Heart left ventricle (tissue), 16 donors: ENCODE results near the gene ADGRD2. TPM values are rescaled to one million over a fixed set of nuclear protein-coding genes. Genes with fewer than 3 reads are reported as not detected.
"Not testable (repeated sequence)": the region's sequence is repeated elsewhere in the genome, so short reads cannot be mapped to it uniquely, and the experiment has no call there.

ENCODE experiments used
- ATAC-seq, 4 donors: fragments of 200-7000 bp; cut with Tn5 transposase; one replicate each; pipeline ENCODE4 v1.9.1; 2020 to 2022; ENCODE audit warnings: moderate library complexity in 4 of 4, mild to moderate bottlenecking in 3 of 4, moderate number of reproducible peaks in 1 of 4
- DNase-seq, 5 donors: peaks; one replicate each; pipeline ENCODE4 v3.0.0-alpha.2; 2020
- H3K27ac ChIP-seq, 12 donors: fragments of 200-600 bp; sonication (generic) in 4 of 12; one replicate each; pipeline versions ENCODE4 v1.5.0 to v1.8.0; 2016 to 2022; ENCODE audit warnings: mild to moderate bottlenecking in 2 of 12
- H3K27me3 ChIP-seq, 9 donors: fragments of 200-600 bp; sonication (generic) in 2 of 9; one replicate each; pipeline versions ENCODE4 v1.5.1 to v1.8.0; 2016 to 2022; ENCODE audit warnings: mild to moderate bottlenecking in 3 of 9
- H3K36me3 ChIP-seq, 9 donors: fragments of 200-600 bp; sonication (generic) in 2 of 9; one replicate each; pipeline versions ENCODE4 v1.5.0 to v1.8.0; 2018 to 2022; ENCODE audit warnings: mild to moderate bottlenecking in 2 of 9
- H3K4me1 ChIP-seq, 12 donors: fragments of 200-600 bp; sonication (generic) in 4 of 12; one replicate each; pipeline versions ENCODE4 v1.5.0 to v1.8.0; 2016 to 2022; ENCODE audit warnings: mild to moderate bottlenecking in 3 of 12
- H3K4me3 ChIP-seq, 12 donors: fragments of 200-600 bp; sonication (generic) in 4 of 12; one replicate each; pipeline versions ENCODE4 v1.5.0 to v1.8.0; 2017 to 2022; ENCODE audit warnings: mild to moderate bottlenecking in 9 of 12, moderate library complexity in 4 of 12
- H3K9me3 ChIP-seq, 12 donors: fragments of 200-600 bp; sonication (generic) in 4 of 12; one replicate each; pipeline versions ENCODE4 v1.5.0 to v1.8.0; 2016 to 2022; ENCODE audit warnings: mild to moderate bottlenecking in 1 of 12
- CTCF ChIP-seq, 12 donors: fragments of 200-600 bp; sonication (generic) in 4 of 12; IDR thresholded peaks; one replicate each; pipeline versions ENCODE4 v1.5.0 to v1.8.0; 2018 to 2022; ENCODE audit warnings: antibody characterized with exemption in 12 of 12, mild to moderate bottlenecking in 5 of 12
- POLR2A ChIP-seq, 2 donors: fragments of 450-650 bp; IDR thresholded peaks; one replicate each; pipeline ENCODE4 v1.6.1; 2017; ENCODE audit warnings: antibody characterized with exemption in 2 of 2, mild to moderate bottlenecking in 2 of 2, moderate library complexity in 2 of 2
- WGBS, 4 donors: extraction: QIAGEN DNeasy Blood & Tissue Kit in 2 of 4; methylation state at CpG; one replicate each; pipeline versions ENCODE4 v1.1.5 to v1.1.7; 2013 to 2018; 5-methylcytosine and 5-hydroxymethylcytosine counted together
- intact Hi-C, 10 donors: fragments of 100-400 bp; cut with DNase I; formaldehyde crosslinking; loops; one replicate each; pipeline versions ENCODE4 v1.11.1 to v1.14.2; 2022
- polyA plus RNA-seq, 2 donors: library from polyadenylated mRNA; stranded (reverse); fragments of 200-250 nt; gene quantifications; one replicate each; pipeline ENCODE4 v1.2.3, GENCODE V29; 2013
- total RNA-seq, 9 donors: library from RNA; depleted of rRNA in 2 of 9; stranded (reverse); fragments of >200 nt in 2 of 9; fragmentation: NEBNext Ultra II Directional in 3 of 9; extraction: Animal tissue kit (Norgen Biotek cat#: 25700) in 3 of 9; gene quantifications; one replicate each; pipeline versions ENCODE4 v1.1.0 to v1.2.4, GENCODE V29; 2016 to 2023
- donor health status: ischemic (EF 13 %, LVEDD 7.1; RV severe dilation, severe dysfunction).
- donor health status: healthy with polysubstance abuse.
- donor health status: DM: no; HTN: yes; CAD: no.
- donor health status: DM: no; HTN: no; CAD: no.
- donor health status: ischemic (EF 25% LVEDD 6.9; RV normal size, moderate dysfunction).
- donor health status: ischemic (EF 25% LVEDD 5.7; RV mildly dilated, moderate dysfunction).
- donor health status: healthy.
- donor health status: DM: yes; HTN: yes; CAD: no.
- donor health status: ischemic (EF 35%, LVEDD 5.7; RV mildly dilated, moderate dysfunction).
- donor health status: nonischemic (EF 11% LVEDD 7.7; RV severe dilation, severe dysfunction).
- donor health status: DM: yes; HTN: yes; CAD: no.
- donor health status: PGD.
- donor health status: ischemic (EF 29% LVEDD 5.4; RV normal size, mild dysfunction).
- donor health status: nonischemic (EF 23%, LVEDD 6.1; RV moderate dilation, normal function).

The ADGRD2 gene
- total and polyA plus RNA-seq, 11 donors, result not detected

- H3K27ac ChIP-seq, result no peak overlapping the region
- no peak overlapping the region for H3K4me3 ChIP-seq
- H3K9me3 ChIP-seq, result no peaks in the 10 kb centered on the region
- TF ChIP-seq CTCF (IDR thresholded peaks at IDR 0.05), result no peak
- TF ChIP-seq POLR2A (IDR thresholded peaks at IDR 0.05), result no peak
- intact Hi-C loops, result loop anchor here in 1 of 10 donors (5.0 kb wide), 1 partner anchor 114 kb away; no protein-coding TSS in a partner anchor
- DNase-seq, result no peak
- 33 to 47% (median 42%) methylated on average over 11 of the region's 11 CpGs for WGBS, 4 donors
- peaks cover 0 to 6% (median 0%) of the 10 kb centered on the region in 12 donors for H3K4me1 ChIP-seq
- ATAC-seq, result peak in 1 of 4 donors; percentile 9
- no peaks in the 10 kb centered on the region for H3K36me3 ChIP-seq
- H3K27me3 ChIP-seq, result no peaks in the 10 kb centered on the region
Observed at GRCh38 chr9:124423591-124423990, 26.7 kb upstream of the ADGRD2 start.

- H3K4me3 ChIP-seq, H3K4me1 ChIP-seq, H3K27me3 ChIP-seq, ATAC-seq, H3K36me3 ChIP-seq, H3K9me3 ChIP-seq, DNase-seq, H3K27ac ChIP-seq, intact Hi-C loops: not testable (repeated sequence)
- WGBS, 4 donors, result 79 to 94% (median 89%) methylated on average over 12 of the region's 12 CpGs
Observed at GRCh38 chr9:124425733-124426132, 24.5 kb upstream of the ADGRD2 start.

- intact Hi-C loops, result no loop called here
- WGBS, 4 donors, result 87 to 96% (median 91%) methylated on average over 7 of the region's 7 CpGs
- no peak for DNase-seq
- H3K27me3 ChIP-seq, result no peaks in the 10 kb centered on the region
- no peak overlapping the region for H3K27ac ChIP-seq
- no peaks in the 10 kb centered on the region for H3K9me3 ChIP-seq
- ATAC-seq, result no peak
- H3K4me1 ChIP-seq, result peaks cover 0 to under 1% (median 0%) of the 10 kb centered on the region in 12 donors
- H3K36me3 ChIP-seq, result no peaks in the 10 kb centered on the region
- no peak overlapping the region for H3K4me3 ChIP-seq
- TF ChIP-seq POLR2A (IDR thresholded peaks at IDR 0.05), result no peak
- no peak for TF ChIP-seq CTCF (IDR thresholded peaks at IDR 0.05)
Observed at GRCh38 chr9:124426361-124426760, 23.9 kb upstream of the ADGRD2 start.

GRCh38 chr9:124427281-124427680 is 23.0 kb upstream of the ADGRD2 start:
- intact Hi-C loops, result no loop called here
- no peak for TF ChIP-seq CTCF (IDR thresholded peaks at IDR 0.05)
- no peak for TF ChIP-seq POLR2A (IDR thresholded peaks at IDR 0.05)
- ATAC-seq (no peak), DNase-seq (no peak)
- 62 to 86% (median 72%) methylated on average over 4 of the region's 4 CpGs for WGBS, 4 donors
- H3K36me3 ChIP-seq, result no peaks in the 10 kb centered on the region
- H3K27me3 ChIP-seq, result no peaks in the 10 kb centered on the region
- no peak overlapping the region for H3K27ac ChIP-seq
- no peaks in the 10 kb centered on the region for H3K9me3 ChIP-seq
- H3K4me1 ChIP-seq, result no peaks in the 10 kb centered on the region
- H3K4me3 ChIP-seq, result no peak overlapping the region
